Spinal cord (tissue), 10 donors: ENCODE results near the gene DNAJC15. TPM values are rescaled to one million over a fixed set of nuclear protein-coding genes. Genes with fewer than 3 reads are reported as not detected.

Experiments
- DNase-seq, 6 donors: peaks; one replicate each; pipeline versions ENCODE4 v3.0.0 to v3.0.0-alpha.2; 2013 to 2015; ENCODE audit warnings: low spot score in 6 of 6, low read depth in 4 of 6
- H3K27ac ChIP-seq: one replicate; pipeline ENCODE4 v1.5.1; 2013; ENCODE audit warnings: low read depth, low read length, control low read depth
- H3K27me3 ChIP-seq: one replicate; pipeline ENCODE4 v1.6.1; 2013; ENCODE audit warnings: low read length; ENCODE audit not compliant: control insufficient read depth, insufficient read depth
- H3K36me3 ChIP-seq: one replicate; pipeline ENCODE4 v1.6.1; 2013; ENCODE audit warnings: low read length; ENCODE audit not compliant: control insufficient read depth, insufficient read depth
- H3K4me1 ChIP-seq: one replicate; pipeline ENCODE4 v1.6.1; 2013; ENCODE audit warnings: low read length; ENCODE audit not compliant: control insufficient read depth, insufficient read depth
- H3K4me3 ChIP-seq: one replicate; pipeline ENCODE4 v1.5.1; 2013; ENCODE audit warnings: low read depth, low read length, control low read depth
- H3K9me3 ChIP-seq: one replicate; pipeline ENCODE4 v1.6.1; 2013; ENCODE audit warnings: low read length; ENCODE audit not compliant: control insufficient read depth, insufficient read depth
- WGBS: methylation state at CpG from one replicate; pipeline ENCODE4 v1.1.5; 2013; ENCODE audit warnings: missing lambda C conversion rate; ENCODE audit not compliant: insufficient coverage; 5-methylcytosine and 5-hydroxymethylcytosine counted together
- polyA plus RNA-seq, 2 donors: library from polyadenylated mRNA; unstranded; fragments of 120-200 nt; gene quantifications; one replicate each; pipeline ENCODE4 v1.2.1, GENCODE V29; 2013; ENCODE audit not compliant: insufficient read length in 2 of 2
- total RNA-seq, 2 donors: library from RNA; depleted of rRNA in 1 of 2; stranded (reverse); fragments of 120-200 nt in 1 of 2; fragments of >200 nt in 1 of 2; gene quantifications; one replicate each; pipeline versions ENCODE4 v1.2.3 to v1.2.4, GENCODE V29; 2013 to 2014
- donor health status: healthy.

Gene DNAJC15
- total and polyA plus RNA-seq, 4 donors: 19.1 to 27.6 (median 24.3) TPM

GRCh38 chr13:43077906-43078305, 54.5 kb downstream of the DNAJC15 start:
- H3K27me3 ChIP-seq: no peaks in the 10 kb centered on the region
- WGBS: 34% methylated on average over 2 of the region's 4 CpGs
- no peak overlapping the region for H3K27ac ChIP-seq
- H3K4me3 ChIP-seq: no peak overlapping the region
- H3K4me1 ChIP-seq: peaks cover 2% of the 10 kb centered on the region
- H3K36me3 ChIP-seq: no peaks in the 10 kb centered on the region
- DNase-seq: no peak
- H3K9me3 ChIP-seq: no peaks in the 10 kb centered on the region

DNA sequence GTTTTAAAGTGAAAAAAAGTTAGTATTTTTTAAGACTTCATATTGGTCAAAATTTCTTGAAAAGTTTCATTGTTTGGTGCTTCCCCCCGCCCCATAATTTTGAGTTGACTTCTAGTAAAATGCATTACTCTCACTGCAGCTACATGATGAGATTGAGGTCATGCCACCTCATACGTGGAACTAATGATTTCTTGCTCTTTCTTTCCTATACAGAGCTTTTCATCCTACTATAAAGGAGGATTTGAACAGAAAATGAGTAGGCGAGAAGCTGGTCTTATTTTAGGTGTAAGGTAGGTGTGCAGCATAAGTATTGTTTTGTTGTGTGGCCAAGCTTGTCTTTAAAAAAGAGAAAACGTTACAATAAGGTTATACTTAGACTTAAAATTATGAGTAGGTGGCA, 55.0 kb downstream of the DNAJC15 start:
- H3K4me1 ChIP-seq: peaks cover 2% of the 10 kb centered on the region
- DNase-seq: no peak
- no peaks in the 10 kb centered on the region for H3K27me3 ChIP-seq
- no peak overlapping the region for H3K4me3 ChIP-seq
- no peak overlapping the region for H3K27ac ChIP-seq
- H3K36me3 ChIP-seq: no peaks in the 10 kb centered on the region
- 100% methylated on average over 1 of the region's 4 CpGs for WGBS
- H3K9me3 ChIP-seq: no peaks in the 10 kb centered on the region

DNA sequence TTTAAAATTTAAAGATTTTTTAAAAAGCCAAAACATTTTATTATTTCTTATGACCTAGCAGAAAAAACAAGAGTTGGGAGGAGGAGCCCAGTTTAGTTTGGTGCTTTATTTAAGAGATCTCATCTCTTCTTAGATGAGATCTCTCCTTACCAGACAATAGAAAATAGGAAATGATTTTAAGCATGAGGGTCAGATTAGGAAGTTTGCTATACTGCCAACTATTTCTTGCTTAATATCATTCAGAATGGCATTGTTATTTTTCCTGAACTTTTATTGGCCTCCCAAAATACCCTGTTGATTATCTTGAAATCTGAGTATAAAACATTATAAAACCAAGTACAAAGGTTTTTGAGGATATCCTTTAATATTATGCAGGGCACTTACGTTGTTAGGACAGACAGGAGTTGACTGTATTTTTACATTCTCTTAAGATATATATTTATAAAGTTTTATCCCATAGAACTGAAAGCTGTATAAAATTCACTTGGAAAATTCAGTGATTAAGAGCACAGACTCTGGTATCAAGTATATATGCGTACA, 56.1 kb downstream of the DNAJC15 start:
- Histone ChIP-seq H3K9me3 (no peaks in the 10 kb centered on the region), H3K4me3 (no peak overlapping the region), H3K4me1 (peaks cover 2% of the 10 kb centered on the region), H3K36me3 (no peaks in the 10 kb centered on the region), H3K27ac (no peak overlapping the region), H3K27me3 (no peaks in the 10 kb centered on the region)
- no peak for DNase-seq
- WGBS: no CpG with 5 or more reads among the region's 2 CpGs

GRCh38 chr13:43080199-43080598, 56.8 kb downstream of the DNAJC15 start:
- Histone ChIP-seq H3K27ac (no peak overlapping the region), H3K4me3 (no peak overlapping the region), H3K9me3 (no peaks in the 10 kb centered on the region), H3K4me1 (peaks cover 2% of the 10 kb centered on the region), H3K27me3 (no peaks in the 10 kb centered on the region), H3K36me3 (no peaks in the 10 kb centered on the region)
- no peak for DNase-seq
- WGBS: no CpG with 5 or more reads among the region's 3 CpGs

DNA sequence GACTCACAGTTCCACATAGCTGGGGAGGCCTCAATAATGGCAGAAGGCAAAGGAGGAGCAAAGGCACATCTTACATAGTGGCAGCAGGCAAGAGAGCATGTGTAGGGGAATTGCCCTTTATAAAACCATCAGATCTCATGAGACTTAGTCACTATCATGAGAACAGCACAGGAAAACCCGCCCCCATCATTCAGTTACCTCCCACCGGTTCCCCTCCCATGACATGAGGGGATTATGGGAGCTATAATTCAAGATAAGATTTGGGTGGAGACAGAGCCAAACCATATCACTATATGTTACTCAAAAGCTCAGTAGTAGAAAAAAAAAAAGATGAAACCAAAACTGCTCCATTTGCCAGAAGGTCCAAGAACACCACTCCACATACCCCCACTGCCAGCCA, 58.5 kb downstream of the DNAJC15 start:
- no peak for DNase-seq
- H3K4me3 ChIP-seq: no peak overlapping the region
- no peaks in the 10 kb centered on the region for H3K36me3 ChIP-seq
- H3K27ac ChIP-seq: no peak overlapping the region
- peaks cover 2% of the 10 kb centered on the region for H3K4me1 ChIP-seq
- no CpG with 5 or more reads among the region's 2 CpGs for WGBS
- H3K27me3 ChIP-seq: no peaks in the 10 kb centered on the region
- H3K9me3 ChIP-seq: no peaks in the 10 kb centered on the region

GRCh38 chr13:43083750-43084149, 60.4 kb downstream of the DNAJC15 start:
- Histone ChIP-seq H3K4me1 (no peaks in the 10 kb centered on the region), H3K36me3 (no peaks in the 10 kb centered on the region), H3K9me3 (no peaks in the 10 kb centered on the region), H3K27me3 (no peaks in the 10 kb centered on the region), H3K27ac (no peak overlapping the region), H3K4me3 (no peak overlapping the region)
- no peak for DNase-seq

- no CpG with 5 or more reads among the region's 1 CpG for WGBS
- H3K27me3 ChIP-seq: no peaks in the 10 kb centered on the region
- peak in 4 of 6 donors; percentile 21 to 87 (median 60) for DNase-seq
- no peaks in the 10 kb centered on the region for H3K36me3 ChIP-seq
- H3K9me3 ChIP-seq: peaks cover 3% of the 10 kb centered on the region
- no peak overlapping the region for H3K27ac ChIP-seq
- no peaks in the 10 kb centered on the region for H3K4me1 ChIP-seq
- no peak overlapping the region for H3K4me3 ChIP-seq
Measured at GRCh38 chr13:43085545-43085944, 62.2 kb downstream of the DNAJC15 start.

DNA sequence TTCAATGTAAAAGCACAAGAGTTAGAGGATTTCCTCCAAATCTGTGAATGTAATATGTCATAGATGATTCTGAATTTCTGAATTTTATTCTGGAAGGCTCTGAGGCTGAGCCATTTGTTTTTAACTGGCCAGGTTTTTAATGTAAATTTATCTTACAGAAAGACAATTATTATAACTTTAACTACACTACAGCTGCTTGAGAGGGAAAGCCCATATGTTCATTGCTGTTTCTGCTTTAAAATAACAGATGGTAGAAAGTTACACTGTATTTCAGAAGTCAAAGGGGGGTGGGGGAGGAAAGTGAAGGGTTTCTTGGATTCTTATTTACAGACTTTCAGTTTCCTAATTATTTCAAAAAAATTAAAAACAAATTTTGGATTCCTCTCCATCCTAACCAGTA, 62.8 kb downstream of the DNAJC15 start:
- peak in 2 of 6 donors; percentile 49 to 80 for DNase-seq
- Histone ChIP-seq H3K9me3 (peaks cover 3% of the 10 kb centered on the region), H3K27ac (no peak overlapping the region), H3K4me3 (no peak overlapping the region), H3K4me1 (no peaks in the 10 kb centered on the region), H3K36me3 (no peaks in the 10 kb centered on the region), H3K27me3 (no peaks in the 10 kb centered on the region)

DNA sequence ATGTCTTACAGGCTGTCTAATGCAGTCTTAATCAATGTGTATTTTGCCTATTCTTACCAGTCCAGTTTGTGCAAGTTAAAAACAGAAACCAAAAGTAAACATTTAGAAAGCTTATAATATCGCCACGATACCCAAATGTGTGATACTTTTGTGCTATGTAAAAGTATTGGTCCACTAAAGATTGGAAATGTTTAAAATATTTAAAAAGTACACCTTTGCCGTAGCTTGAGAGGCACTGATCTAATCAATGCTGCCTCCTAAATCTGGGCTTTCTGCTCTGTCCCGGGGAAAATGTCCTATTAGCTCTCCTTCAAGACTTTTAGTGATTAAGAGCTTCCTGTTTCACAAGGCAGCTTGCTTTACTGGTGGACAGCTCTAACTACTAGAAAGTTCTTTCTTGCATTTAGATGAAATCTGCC, 64.7 kb downstream of the DNAJC15 start:
- Histone ChIP-seq H3K27ac (no peak overlapping the region), H3K27me3 (no peaks in the 10 kb centered on the region), H3K4me1 (no peaks in the 10 kb centered on the region), H3K4me3 (no peak overlapping the region), H3K36me3 (no peaks in the 10 kb centered on the region), H3K9me3 (peaks cover 3% of the 10 kb centered on the region)
- WGBS: 60% methylated on average over 1 of the region's 4 CpGs
- no peak for DNase-seq

DNA sequence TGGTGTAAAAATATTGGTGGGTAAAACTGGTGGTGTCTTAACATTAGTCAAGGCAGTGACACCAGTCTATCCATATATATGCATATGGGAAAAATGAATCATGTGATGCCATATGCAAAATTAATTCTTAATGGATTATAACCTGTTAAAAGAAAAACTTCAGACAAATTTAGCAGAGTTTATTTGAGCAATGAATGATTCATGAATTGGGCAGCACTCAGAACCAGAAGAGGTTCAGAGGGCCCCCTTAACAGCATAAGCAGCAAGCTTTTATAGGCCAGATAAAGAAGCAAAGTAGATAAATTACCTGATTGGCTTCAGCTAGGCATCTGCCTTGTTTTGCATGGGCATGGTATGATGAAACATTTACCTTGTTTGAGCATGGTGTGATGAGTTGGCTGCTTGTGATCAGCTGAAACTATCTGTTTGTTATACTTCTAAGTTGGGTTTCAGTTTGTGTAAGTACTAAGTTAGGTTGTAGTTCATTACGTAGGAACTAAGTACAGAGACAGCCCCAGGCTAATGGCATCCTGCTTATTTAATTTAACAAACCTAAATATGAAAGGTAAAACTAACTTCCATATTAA, 66.6 kb downstream of the DNAJC15 start:
- no CpG with 5 or more reads among the region's 1 CpG for WGBS
- Histone ChIP-seq H3K27me3 (no peaks in the 10 kb centered on the region), H3K4me3 (no peak overlapping the region), H3K4me1 (no peaks in the 10 kb centered on the region), H3K9me3 (peaks cover 3% of the 10 kb centered on the region), H3K27ac (no peak overlapping the region), H3K36me3 (no peaks in the 10 kb centered on the region)
- DNase-seq: no peak
